Endodermal cell (in vitro differentiated cells): Measurements from ENCODE around the gene ATOX1. TPM values are rescaled to one million over a fixed set of nuclear protein-coding genes. Genes with fewer than 3 reads are reported as not detected.
"Not testable (repeated sequence)": the region's sequence is repeated elsewhere in the genome, so short reads cannot be mapped to it uniquely, and the experiment has no call there.

Source experiments
- DNase-seq: peaks from one replicate; pipeline ENCODE4 v3.0.0-alpha.2; 2017
- H3K27ac ChIP-seq: 2 replicates; pipeline ENCODE4 v1.5.1; 2013; ENCODE audit warnings: mild to moderate bottlenecking, low read depth, low read length, moderate library complexity
- H3K27me3 ChIP-seq: 2 replicates; pipeline ENCODE4 v1.6.1; 2013; ENCODE audit warnings: mild to moderate bottlenecking, low read length, moderate library complexity; ENCODE audit not compliant: insufficient read depth, control insufficient read depth, poor library complexity, severe bottlenecking
- H3K36me3 ChIP-seq: 2 replicates; pipeline ENCODE4 v1.7.0; 2013; ENCODE audit warnings: mild to moderate bottlenecking, low read length, moderate library complexity; ENCODE audit not compliant: control insufficient read depth, insufficient read depth
- H3K4me1 ChIP-seq: one replicate; pipeline ENCODE4 v1.7.0; 2013; ENCODE audit warnings: low read length; ENCODE audit not compliant: control insufficient read depth, insufficient read depth
- H3K4me3 ChIP-seq: 2 replicates; pipeline ENCODE4 v1.5.1; 2013; ENCODE audit warnings: mild to moderate bottlenecking, low read length, moderate library complexity
- H3K9ac ChIP-seq: 2 replicates; pipeline ENCODE4 v1.6.1; 2013; ENCODE audit warnings: mild to moderate bottlenecking, low read length, moderate library complexity; ENCODE audit not compliant: poor library complexity, severe bottlenecking; ENCODE audit errors: extremely low read depth
- H3K9me3 ChIP-seq: 2 replicates; pipeline ENCODE4 v1.6.1; 2013; ENCODE audit warnings: mild to moderate bottlenecking, low read length, moderate library complexity; ENCODE audit not compliant: control insufficient read depth
- H3K27ac Mint-ChIP-seq: 2 replicates; pipeline ENCODE4 v1.8.0; 2020; ENCODE audit warnings: mixed read lengths
- H3K27me3 Mint-ChIP-seq: 2 replicates; pipeline ENCODE4 v1.8.0; 2021; ENCODE audit warnings: mild to moderate bottlenecking, mixed read lengths; ENCODE audit not compliant: insufficient read depth
- H3K36me3 Mint-ChIP-seq: 2 replicates; pipeline ENCODE4 v1.8.0; 2020; ENCODE audit warnings: low read depth, mixed read lengths
- H3K4me1 Mint-ChIP-seq: 2 replicates; pipeline ENCODE4 v1.8.0; 2020; ENCODE audit warnings: mixed read lengths
- H3K4me3 Mint-ChIP-seq: 2 replicates; pipeline ENCODE4 v1.8.0; 2020; ENCODE audit warnings: mild to moderate bottlenecking, moderate library complexity, mixed read lengths
- H3K9me3 Mint-ChIP-seq: 2 replicates; pipeline ENCODE4 v1.8.0; 2020; ENCODE audit warnings: mild to moderate bottlenecking, mixed read lengths
- CTCF ChIP-seq: fragments of 200-600 bp; sonication (generic); conservative IDR thresholded peaks from 2 replicates; pipeline ENCODE4 v1.5.0; 2021; ENCODE audit warnings: antibody characterized with exemption, mild to moderate bottlenecking
- WGBS, 2 experiments: methylation state at CpG; one replicate each; pipeline versions ENCODE4 v1.1.5 to v1.1.7; 2013; ENCODE audit warnings: missing lambda C conversion rate in 2 of 2, mixed read lengths in 1 of 2; ENCODE audit not compliant: insufficient coverage in 1 of 2, insufficient read length in 1 of 2; 5-methylcytosine and 5-hydroxymethylcytosine counted together
- total RNA-seq, 2 donors: library from RNA; stranded (reverse); fragmentation: NEBNext Ultra II Directional in 1 of 2; extraction: Animal tissue kit (Norgen Biotek cat#: 25700) in 1 of 2; gene quantifications; 2 replicates in 1 of 2; 3 replicates in 1 of 2; pipeline ENCODE4 v1.2.1, GENCODE V29; 2021

The ATOX1 gene
- total RNA-seq, 2 donors from 2014 or later, result 105 to 129 TPM

- Mint-ChIP-seq H3K36me3 (peaks cover 9% of the 10 kb centered on the region), H3K9me3 (peaks cover 17% of the 10 kb centered on the region), H3K27me3 (no peaks in the 10 kb centered on the region), H3K4me3 (no peak overlapping the region), H3K27ac (no peak overlapping the region), H3K4me1 (peaks cover 11% of the 10 kb centered on the region)
- no peaks in the 10 kb centered on the region for H3K36me3 ChIP-seq
- peaks cover 4% of the 10 kb centered on the region for H3K4me1 ChIP-seq
- DNase-seq, result no peak
- no peak overlapping the region for H3K9ac ChIP-seq
- H3K4me3 ChIP-seq, result no peak overlapping the region
- H3K27ac ChIP-seq, result no peak overlapping the region
- peaks cover 19% of the 10 kb centered on the region for H3K9me3 ChIP-seq
- TF ChIP-seq CTCF, result no peak
- 95 to 100% methylated on average over 5 to 9 of the region's 9 CpGs for WGBS, 2 experiments
- no peaks in the 10 kb centered on the region for H3K27me3 ChIP-seq
Measured at GRCh38 chr5:151733358-151734063, 24.9 kb downstream of the ATOX1 start.

GRCh38 chr5:151730381-151730780, 28.1 kb downstream of the ATOX1 start:
- no peak overlapping the region for H3K27ac ChIP-seq
- no peaks in the 10 kb centered on the region for H3K27me3 ChIP-seq
- H3K9ac ChIP-seq, result no peak overlapping the region
- Mint-ChIP-seq H3K9me3 (peaks cover 25% of the 10 kb centered on the region), H3K36me3 (peaks cover 9% of the 10 kb centered on the region), H3K4me3 (no peak overlapping the region), H3K27me3 (no peaks in the 10 kb centered on the region), H3K27ac (no peak overlapping the region), H3K4me1 (no peaks in the 10 kb centered on the region)
- 97 to 98% methylated on average over 5 to 6 of the region's 7 CpGs for WGBS, 2 experiments
- DNase-seq, result no peak
- H3K9me3 ChIP-seq, result peaks cover 19% of the 10 kb centered on the region
- TF ChIP-seq CTCF, result no peak
- H3K4me1 ChIP-seq, result no peaks in the 10 kb centered on the region
- no peaks in the 10 kb centered on the region for H3K36me3 ChIP-seq
- no peak overlapping the region for H3K4me3 ChIP-seq

- not testable (repeated sequence) for H3K27ac Mint-ChIP-seq, H3K9ac ChIP-seq, H3K27me3 Mint-ChIP-seq, H3K4me1 ChIP-seq, H3K36me3 ChIP-seq, H3K4me3 ChIP-seq, H3K4me3 Mint-ChIP-seq, H3K4me1 Mint-ChIP-seq, H3K27ac ChIP-seq, H3K27me3 ChIP-seq, H3K36me3 Mint-ChIP-seq, DNase-seq
- WGBS, 2 experiments, result 85 to 100% methylated on average over 2 to 5 of the region's 5 CpGs
- peaks cover 19% of the 10 kb centered on the region for H3K9me3 ChIP-seq
- H3K9me3 Mint-ChIP-seq, result peaks cover 25% of the 10 kb centered on the region
Measured at GRCh38 chr5:151729597-151729996, 28.8 kb downstream of the ATOX1 start.
